8988T (cell line): ENCODE results near the gene GALNT13.

Experiments used
- DNase-seq: peaks from one replicate; pipeline ENCODE4 v3.0.0; 2011

The GALNT13 gene

DNA sequence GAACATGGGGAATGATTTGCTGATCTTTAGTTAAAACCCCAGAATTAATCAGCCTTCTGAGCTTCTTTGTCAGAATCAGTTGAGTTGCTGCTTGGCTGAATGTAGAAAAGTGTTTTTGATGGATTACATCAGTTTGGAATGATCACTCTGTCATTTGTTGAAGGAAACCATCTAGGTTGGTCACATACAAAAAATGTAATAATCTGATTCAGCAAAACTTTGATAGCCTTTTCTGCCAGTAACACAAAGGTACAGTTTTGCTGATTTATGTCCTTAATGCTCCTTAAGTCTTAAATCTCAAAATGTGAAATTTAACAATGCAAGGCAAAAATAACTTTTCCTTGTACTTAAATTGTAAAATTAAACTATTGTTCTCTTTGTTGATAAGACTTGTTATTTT lies 74.3 kb downstream of the GALNT13 start:
- no peak for DNase-seq

- DNase-seq = no peak
Observed at GRCh38 chr2:153953761-153954160, 82.0 kb downstream of the GALNT13 start.

- no peak for DNase-seq
Observed at GRCh38 chr2:153963256-153963655, 91.5 kb downstream of the GALNT13 start.

- no peak for DNase-seq
Observed at GRCh38 chr2:153967248-153967973, 95.7 kb downstream of the GALNT13 start.

GRCh38 chr2:153971250-153971649 lies 99.5 kb downstream of the GALNT13 start:
- DNase-seq = no peak

- no peak for DNase-seq
Observed at GRCh38 chr2:153971855-153972254, 100.1 kb downstream of the GALNT13 start.

- no peak for DNase-seq
Observed at GRCh38 chr2:153972412-153972811, 100.7 kb downstream of the GALNT13 start.

DNA sequence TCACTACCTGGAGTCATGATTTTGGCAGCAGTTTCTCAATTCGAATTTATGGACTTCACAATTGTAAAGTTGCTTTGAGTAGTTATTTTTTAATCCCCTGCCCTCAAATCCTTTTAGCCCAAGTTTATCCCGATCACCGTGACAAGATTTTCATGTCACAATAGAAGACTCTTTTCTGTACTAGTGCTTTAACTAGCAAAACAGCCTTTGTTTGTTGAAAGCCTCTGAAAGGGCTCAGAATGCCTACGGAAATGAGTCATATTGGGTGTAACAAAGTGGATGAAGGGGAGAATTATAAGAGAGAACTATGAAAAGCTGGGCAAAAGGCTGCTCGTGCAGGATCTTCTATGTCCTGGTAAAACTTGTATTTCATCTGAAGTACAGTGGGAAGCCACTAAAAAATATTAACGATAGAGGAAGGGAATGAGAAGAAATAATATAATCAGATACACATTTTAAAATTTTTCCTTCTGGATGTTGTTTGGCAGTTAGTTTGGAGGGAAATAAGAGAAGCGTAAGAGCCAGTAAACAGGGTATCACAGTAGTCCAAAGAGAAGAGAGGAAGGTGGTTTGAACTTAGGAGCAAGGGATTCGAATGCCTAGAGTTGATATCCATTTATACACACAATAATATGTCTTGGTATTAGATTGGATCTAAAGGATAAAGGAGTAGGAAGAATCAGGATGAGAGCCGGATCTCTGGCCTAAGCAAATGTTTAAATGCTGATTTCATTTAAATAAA lies 114.9 kb downstream of the GALNT13 start:
- DNase-seq = no peak

DNA sequence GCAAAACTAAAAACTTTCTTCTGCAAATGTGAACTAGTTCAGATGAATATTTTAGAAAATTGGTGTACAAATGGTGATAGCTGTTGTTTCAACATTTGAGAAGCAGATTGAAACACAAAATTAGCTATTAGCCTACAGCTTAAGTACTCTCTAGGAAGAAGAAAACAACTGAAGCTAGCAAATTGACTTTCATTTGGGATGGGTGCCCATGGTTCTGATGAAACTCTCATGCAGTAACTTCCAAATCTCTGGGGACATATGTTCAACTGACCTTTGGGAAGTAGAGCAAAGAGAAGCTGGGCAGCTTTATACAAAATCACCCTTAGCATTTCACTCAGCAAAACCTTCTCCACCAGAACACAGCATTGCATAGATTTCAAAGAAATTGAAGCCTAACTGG lies 119.0 kb downstream of the GALNT13 start:
- no peak for DNase-seq

- no peak for DNase-seq
Observed at GRCh38 chr2:154013514-154013913, 141.8 kb downstream of the GALNT13 start.

DNA sequence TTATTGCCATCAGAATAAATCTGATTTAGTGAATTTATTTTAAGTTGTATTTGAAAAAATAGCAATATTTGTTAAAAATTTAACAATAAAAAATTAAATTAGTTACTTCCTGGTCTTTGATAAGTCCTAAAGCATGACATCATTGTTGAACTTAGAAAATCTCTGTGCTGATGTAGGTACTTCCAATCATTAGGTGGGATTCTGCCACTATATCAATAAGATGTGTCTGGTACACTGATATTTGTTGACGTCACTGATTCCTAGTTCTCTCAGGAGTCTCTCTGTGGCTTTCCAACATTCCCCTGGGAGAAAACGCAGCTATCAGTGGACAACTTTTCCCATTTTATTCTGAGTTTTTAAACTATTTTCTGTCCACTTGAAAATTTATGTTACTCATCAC lies 143.5 kb downstream of the GALNT13 start:
- no peak for DNase-seq

DNA sequence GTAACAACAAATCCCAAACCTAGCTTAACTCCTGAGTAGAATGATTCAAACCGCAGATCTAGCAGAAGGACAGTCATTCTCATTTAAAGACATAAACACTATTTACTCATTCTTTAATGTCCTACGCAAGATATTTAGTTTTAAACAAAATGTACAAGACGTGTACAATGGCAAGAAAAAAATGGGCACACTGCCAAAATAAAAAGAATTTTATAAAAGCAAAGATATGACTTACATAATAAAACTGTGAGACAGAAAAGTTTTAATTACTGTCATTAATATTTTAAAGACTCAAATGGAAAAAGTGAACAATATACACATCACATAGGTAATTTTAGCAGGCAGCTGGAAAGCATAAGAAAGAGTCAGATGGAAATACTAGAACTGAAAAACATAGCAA lies 157.8 kb downstream of the GALNT13 start:
- DNase-seq = no peak

DNA sequence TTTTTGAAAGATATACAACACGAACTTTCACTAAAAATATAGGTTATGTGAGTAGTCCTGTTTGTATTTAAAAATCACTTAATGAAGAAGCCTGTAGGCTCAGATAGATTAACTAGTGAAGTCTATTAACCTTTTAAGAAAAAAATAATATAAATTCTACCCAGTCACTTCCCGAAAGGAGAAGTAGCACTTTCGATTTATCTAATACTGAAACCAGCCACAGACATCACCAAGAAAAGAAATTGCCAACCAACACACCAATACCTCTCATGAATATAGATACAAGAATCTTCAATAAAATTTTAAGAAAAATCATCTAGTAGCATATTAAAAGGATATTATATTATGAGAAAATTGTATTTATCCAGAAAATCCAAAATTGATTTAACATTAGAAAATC lies 160.5 kb downstream of the GALNT13 start:
- DNase-seq = no peak

DNA sequence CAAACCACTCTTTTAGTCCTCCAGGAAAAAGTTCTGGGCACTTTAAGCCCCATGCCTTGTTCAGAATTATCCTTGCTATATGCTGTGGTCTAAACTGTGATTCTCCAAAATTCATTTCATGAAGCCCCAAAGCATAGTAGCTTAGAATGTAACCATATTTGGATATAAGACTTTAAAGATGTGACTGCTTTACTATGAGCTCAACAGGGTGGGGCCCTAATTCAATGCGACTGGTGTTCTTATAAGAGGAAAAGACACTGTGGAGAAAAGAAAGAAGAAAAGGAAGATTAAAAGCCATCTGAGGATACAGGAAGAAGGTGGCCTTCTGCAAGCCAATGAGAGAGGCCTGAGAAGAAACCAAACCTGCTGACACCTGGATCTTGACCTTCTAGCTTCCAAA lies 174.8 kb downstream of the GALNT13 start:
- DNase-seq = no peak

GRCh38 chr2:154048905-154049304 lies 177.2 kb downstream of the GALNT13 start:
- no peak for DNase-seq

DNA sequence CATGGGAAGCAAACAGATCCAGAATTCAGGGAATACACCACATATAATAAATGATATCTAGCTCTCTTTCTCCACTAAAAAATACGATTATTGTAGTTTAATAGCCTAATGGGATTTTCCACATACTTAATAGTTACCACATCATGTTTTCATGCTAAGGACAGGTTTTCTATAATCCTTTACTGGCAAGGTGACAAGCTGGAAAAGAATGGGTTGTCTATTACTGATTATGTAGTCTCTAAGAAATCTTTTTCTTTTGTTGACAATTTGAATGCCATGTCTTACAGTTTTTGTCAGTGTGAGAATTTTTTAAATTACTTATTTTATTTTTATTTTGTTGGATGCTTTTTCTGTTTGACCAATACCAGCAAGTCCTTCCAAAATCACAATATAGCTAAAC lies 177.8 kb downstream of the GALNT13 start:
- no peak for DNase-seq

- DNase-seq = no peak
Observed at GRCh38 chr2:154067124-154067523, 195.4 kb downstream of the GALNT13 start.

DNA sequence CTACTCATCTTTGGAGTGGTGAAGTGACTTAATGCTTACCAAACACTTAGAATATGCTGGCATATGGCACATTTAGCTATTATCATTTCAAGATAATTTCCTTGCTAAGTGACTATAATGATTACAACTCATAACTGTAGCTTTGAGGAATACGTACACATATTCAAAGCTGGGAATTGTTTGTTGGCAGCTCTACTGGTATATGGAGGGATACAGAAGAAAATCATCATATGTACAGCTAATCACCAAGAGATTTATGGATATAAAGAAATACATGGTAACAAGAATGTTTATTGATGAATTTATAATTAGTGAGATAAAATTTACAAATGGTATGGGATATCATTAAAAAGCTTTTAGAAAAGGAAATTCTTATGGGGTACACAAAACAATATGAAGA lies 207.2 kb downstream of the GALNT13 start:
- no peak for DNase-seq

- DNase-seq = no peak
Observed at GRCh38 chr2:154092571-154092970, 220.8 kb downstream of the GALNT13 start.

GRCh38 chr2:154093856-154094255 lies 222.1 kb downstream of the GALNT13 start:
- no peak for DNase-seq

GRCh38 chr2:154097833-154098398 lies 226.2 kb downstream of the GALNT13 start:
- DNase-seq = no peak

DNA sequence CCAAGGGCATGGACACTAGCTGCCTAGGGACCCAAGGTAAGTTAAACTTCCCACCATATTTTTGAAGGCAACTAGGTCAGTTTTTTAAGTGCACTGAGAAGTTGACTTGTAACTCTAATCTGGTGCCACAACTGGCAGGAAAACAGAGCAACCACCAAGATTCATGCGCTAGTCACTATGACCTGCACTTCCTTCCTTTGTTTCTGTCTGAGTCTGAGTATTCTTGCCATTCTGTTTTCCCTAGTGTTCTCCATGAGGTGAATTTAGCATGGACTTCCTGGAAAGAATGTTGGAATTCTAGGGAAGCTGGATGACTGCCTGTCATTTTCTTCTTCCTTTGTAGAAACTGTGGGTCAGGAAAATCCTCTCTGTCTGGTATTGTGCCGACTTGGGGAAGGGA lies 249.0 kb downstream of the GALNT13 start:
- no peak for DNase-seq

GRCh38 chr2:154125891-154126290 lies 254.2 kb downstream of the GALNT13 start:
- no peak for DNase-seq

DNA sequence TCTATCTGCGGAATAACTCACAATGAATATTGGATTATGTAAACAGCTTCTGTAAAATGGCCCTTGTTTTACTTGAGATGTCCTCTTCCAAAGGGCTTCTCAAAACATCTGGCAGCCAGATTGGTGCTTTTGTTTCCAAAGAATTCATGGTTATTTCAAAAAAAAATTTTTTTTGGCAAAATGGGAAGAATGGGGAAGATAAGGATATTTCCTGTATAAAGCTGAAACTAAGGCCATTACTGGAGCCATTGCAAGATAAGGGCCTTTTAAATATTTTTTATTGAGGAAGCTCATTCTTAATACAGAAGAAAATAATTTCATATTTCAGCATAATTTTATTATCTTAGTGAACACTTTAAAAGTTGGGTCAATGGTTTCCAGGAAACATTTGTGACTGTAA lies 259.1 kb downstream of the GALNT13 start:
- DNase-seq = no peak
